Skeletal muscle cell (primary cell): ENCODE results near the gene FCN1.

Source experiments
- DNase-seq: peaks from one replicate; pipeline ENCODE4 v3.0.0-alpha.2; 2010; ENCODE audit warnings: low read depth
- H3K4me3 ChIP-seq: 2 replicates; pipeline ENCODE4 v1.5.1; 2011; ENCODE audit warnings: low read depth, mild to moderate bottlenecking, control low read depth, low read length, moderate library complexity

The FCN1 gene

GRCh38 chr9:134884492-134884891, 33.2 kb downstream of the FCN1 start:
- DNase-seq: no peak
- no peak overlapping the region for H3K4me3 ChIP-seq

GRCh38 chr9:134883040-134883782, 34.5 kb downstream of the FCN1 start:
- no peak overlapping the region for H3K4me3 ChIP-seq
- DNase-seq: no peak

- no peak for DNase-seq
- no peak overlapping the region for H3K4me3 ChIP-seq
Observed at GRCh38 chr9:134882204-134882785, 35.4 kb downstream of the FCN1 start.

- H3K4me3 ChIP-seq: no peak overlapping the region
- no peak for DNase-seq
Observed at GRCh38 chr9:134881313-134881670, 36.4 kb downstream of the FCN1 start.

GRCh38 chr9:134880484-134881312, 37.0 kb downstream of the FCN1 start, which contains the start of gene FCN2:
TSS of gene FCN2 (plus strand) at chr9:134880810. CDS start at chr9:134880822, 12 bp downstream.
- DNase-seq: no peak
- H3K4me3 ChIP-seq: no peak within 1 kb of the TSS

GRCh38 chr9:134879664-134880483, 37.8 kb downstream of the FCN1 start:
- H3K4me3 ChIP-seq: no peak overlapping the region
- no peak for DNase-seq

GRCh38 chr9:134877541-134877940, 40.2 kb downstream of the FCN1 start:
- no peak for DNase-seq
- H3K4me3 ChIP-seq: no peak overlapping the region

- DNase-seq: no peak
- H3K4me3 ChIP-seq: no peak overlapping the region
Observed at GRCh38 chr9:134875371-134875770, 42.3 kb downstream of the FCN1 start.

GRCh38 chr9:134872482-134873231, 45.1 kb downstream of the FCN1 start:
- DNase-seq: no peak
- H3K4me3 ChIP-seq: no peak overlapping the region

- DNase-seq: no peak
- H3K4me3 ChIP-seq: no peak overlapping the region
Observed at GRCh38 chr9:134871697-134872340, 45.9 kb downstream of the FCN1 start.

GRCh38 chr9:134870746-134871662, 46.7 kb downstream of the FCN1 start:
- H3K4me3 ChIP-seq: no peak overlapping the region
- no peak for DNase-seq

- no peak for DNase-seq
- no peak overlapping the region for H3K4me3 ChIP-seq
Observed at GRCh38 chr9:134870301-134870694, 47.4 kb downstream of the FCN1 start.

- H3K4me3 ChIP-seq: no peak overlapping the region
- no peak for DNase-seq
Observed at GRCh38 chr9:134869554-134870300, 48.0 kb downstream of the FCN1 start.

GRCh38 chr9:134868751-134869553, 48.8 kb downstream of the FCN1 start:
- no peak overlapping the region for H3K4me3 ChIP-seq
- DNase-seq: no peak

- H3K4me3 ChIP-seq: no peak overlapping the region
- DNase-seq: no peak
Observed at GRCh38 chr9:134867917-134868750, 49.6 kb downstream of the FCN1 start.
